Right lobe of liver (tissue), 6 donors: ENCODE results near the gene CSGALNACT2. TPM values are rescaled to one million over a fixed set of nuclear protein-coding genes. Genes with fewer than 3 reads are reported as not detected.

Experiments used
- ATAC-seq, 4 donors: fragments of 200-7000 bp; cut with Tn5 transposase; one replicate each; pipeline ENCODE4 v1.9.1; 2020; ENCODE audit warnings: mild to moderate bottlenecking in 4 of 4, moderate library complexity in 4 of 4
- DNase-seq, 3 donors: peaks; one replicate each; pipeline ENCODE4 v3.0.0-alpha.2; 2020
- H3K27ac ChIP-seq, 3 donors: fragments of 200-600 bp; one replicate each; pipeline ENCODE4 v1.8.0; 2022
- H3K27me3 ChIP-seq, 2 donors: fragments of 200-600 bp; one replicate each; pipeline ENCODE4 v1.8.0; 2022
- H3K36me3 ChIP-seq, 4 donors: fragments of 200-600 bp; sonication (generic) in 1 of 4; one replicate each; pipeline versions ENCODE4 v1.5.1 to v1.8.0; 2017 to 2022; ENCODE audit warnings: control low read depth in 1 of 4
- H3K4me1 ChIP-seq, 4 donors: fragments of 200-600 bp; sonication (generic) in 1 of 4; one replicate each; pipeline versions ENCODE4 v1.5.1 to v1.8.0; 2017 to 2022; ENCODE audit warnings: control low read depth in 1 of 4
- H3K4me3 ChIP-seq, 3 donors: fragments of 200-600 bp; one replicate each; pipeline ENCODE4 v1.8.0; 2022
- H3K9me3 ChIP-seq, 4 donors: fragments of 200-600 bp; sonication (generic) in 1 of 4; one replicate each; pipeline versions ENCODE4 v1.5.1 to v1.8.0; 2017 to 2022; ENCODE audit warnings: control low read depth in 1 of 4
- CTCF ChIP-seq, 4 donors: fragments of 200-600 bp in 3 of 4; fragments of 450-650 bp in 1 of 4; IDR thresholded peaks; one replicate each; pipeline versions ENCODE4 v1.5.1 to v1.8.0; 2016 to 2022; ENCODE audit warnings: antibody characterized with exemption in 4 of 4, mild to moderate bottlenecking in 2 of 4
- POLR2A ChIP-seq: fragments of 450-650 bp; IDR thresholded peaks from one replicate; pipeline ENCODE4 v1.6.1; 2017; ENCODE audit warnings: antibody characterized with exemption, mild to moderate bottlenecking
- WGBS: methylation state at CpG from one replicate; pipeline ENCODE4 v1.1.6; 2018; ENCODE audit warnings: low coverage, low lambda C conversion rate; ENCODE audit not compliant: insufficient coverage; ENCODE audit errors: missing lambda C conversion rate; 5-methylcytosine and 5-hydroxymethylcytosine counted together
- intact Hi-C, 2 donors: fragments of 100-400 bp; cut with DNase I; formaldehyde crosslinking; loops; one replicate each; pipeline versions ENCODE4 v1.11.2 to v1.14.1; 2022
- total RNA-seq, 6 experiments: library from RNA; depleted of rRNA in 2 of 6; stranded (reverse); fragments of >200 nt in 2 of 6; fragmentation: NEBNext Ultra II Directional in 3 of 6; extraction: Animal tissue kit (Norgen Biotek cat#: 25700) in 3 of 6; gene quantifications; one replicate each; pipeline versions ENCODE4 v1.1.0 to v1.2.4, GENCODE V29; 2016 to 2023
- donor health status: DM: no; HTN: yes; CAD: no.
- donor health status: DM: no; HTN: no; CAD: no.
- donor health status: DM: no; HTN: no; CAD: no.
- donor health status: DM: no; HTN: yes; CAD: no.
- donor health status: DM: no; HTN: yes; CAD: no.

Gene CSGALNACT2
- total RNA-seq, 6 experiments from 2014 or later: 5.4 to 11.1 (median 8.3) TPM

- ATAC-seq (no peak), DNase-seq (peak in 1 of 3 donors; percentile 13)
- intact Hi-C loops: no loop called here
- H3K27me3 ChIP-seq: no peaks in the 10 kb centered on the region
- no peak for TF ChIP-seq CTCF (IDR thresholded peaks at IDR 0.05)
- no peak for TF ChIP-seq POLR2A
- H3K27ac ChIP-seq: no peak overlapping the region
- H3K36me3 ChIP-seq: no peaks in the 10 kb centered on the region
- no peaks in the 10 kb centered on the region for H3K4me1 ChIP-seq
- WGBS: 100% methylated on average over 3 of the region's 19 CpGs
- no peaks in the 10 kb centered on the region for H3K9me3 ChIP-seq
- no peak overlapping the region for H3K4me3 ChIP-seq
Observed at GRCh38 chr10:43215758-43216455, 77.7 kb downstream of the CSGALNACT2 start.

GRCh38 chr10:43216931-43217562 lies 78.8 kb downstream of the CSGALNACT2 start:
- H3K4me3 ChIP-seq: no peak overlapping the region
- ATAC-seq (peak in 1 of 4 donors; percentile 6), DNase-seq (peak in 2 of 3 donors; percentile 8 to 45)
- intact Hi-C loops: no loop called here
- TF ChIP-seq CTCF (IDR thresholded peaks at IDR 0.05): no peak
- TF ChIP-seq POLR2A: no peak
- WGBS: 66% methylated on average over 2 of the region's 15 CpGs
- H3K27me3 ChIP-seq: no peaks in the 10 kb centered on the region
- no peaks in the 10 kb centered on the region for H3K36me3 ChIP-seq
- H3K4me1 ChIP-seq: no peaks in the 10 kb centered on the region
- no peak overlapping the region for H3K27ac ChIP-seq
- no peaks in the 10 kb centered on the region for H3K9me3 ChIP-seq

GRCh38 chr10:43217563-43218205 lies 79.4 kb downstream of the CSGALNACT2 start:
- Histone ChIP-seq H3K9me3 (no peaks in the 10 kb centered on the region), H3K36me3 (no peaks in the 10 kb centered on the region), H3K4me3 (no peak overlapping the region), H3K27me3 (no peaks in the 10 kb centered on the region), H3K27ac (no peak overlapping the region), H3K4me1 (no peaks in the 10 kb centered on the region)
- ATAC-seq (no peak), DNase-seq (peak in 2 of 3 donors; percentile 11 to 43)
- intact Hi-C loops: no loop called here
- TF ChIP-seq CTCF (IDR thresholded peaks at IDR 0.05): no peak
- no peak for TF ChIP-seq POLR2A
- 67% methylated on average over 3 of the region's 10 CpGs for WGBS

GRCh38 chr10:43218206-43218950 lies 80.1 kb downstream of the CSGALNACT2 start:
- Histone ChIP-seq H3K9me3 (no peaks in the 10 kb centered on the region), H3K27ac (no peak overlapping the region), H3K4me3 (no peak overlapping the region), H3K27me3 (no peaks in the 10 kb centered on the region), H3K4me1 (no peaks in the 10 kb centered on the region), H3K36me3 (no peaks in the 10 kb centered on the region)
- TF ChIP-seq CTCF (IDR thresholded peaks at IDR 0.05): no peak
- TF ChIP-seq POLR2A: no peak
- DNase-seq: peak in 2 of 3 donors; percentile 7 to 28
- 80% methylated on average over 8 of the region's 18 CpGs for WGBS
- no peak for ATAC-seq
- intact Hi-C loops: no loop called here
